ENCODE measurements around the gene OPN5. TPM values are rescaled to one million over a fixed set of nuclear protein-coding genes. Genes with fewer than 3 reads are reported as not detected.

Gene OPN5
- 0.09 TPM in 1 of 2 replicates, not detected in the other for total RNA-seq
- long read RNA-seq, result 0 reads

GRCh38 chr6:47781732-47782131 lies at the start of gene OPN5:
OPN5 (plus strand) TSS chr6:47782032; CDS start chr6:47782067, 35 bp downstream.
- Mint-ChIP-seq H3K4me3 (ENCODE audit: low read depth) (no peak within 1 kb of the TSS), H3K4me1 (ENCODE audit: low read depth) (peaks cover 15% of the 10 kb centered on the region), H3K27me3 (peaks cover 5% of the 10 kb centered on the region), H3K27ac (no peak within 1 kb of the TSS), H3K9me3 (ENCODE audit: low read depth) (no peaks in the 10 kb centered on the region), H3K36me3 (ENCODE audit: insufficient read depth) (no peaks in the 10 kb centered on the region)
- DNase-seq (ENCODE audit: low spot score, unreplicated experiment), result no peak
- TF ChIP-seq CTCF (IDR thresholded peaks at IDR 0.05; ENCODE audit: unreplicated experiment), result no peak

GRCh38 chr6:47733879-47734558 lies 47.8 kb upstream of the OPN5 start:
- peak; percentile 46 for TF ChIP-seq CTCF (IDR thresholded peaks at IDR 0.05; ENCODE audit: unreplicated experiment)
- Mint-ChIP-seq H3K4me1 (ENCODE audit: low read depth) (no peaks in the 10 kb centered on the region), H3K27ac (no peak overlapping the region), H3K36me3 (ENCODE audit: insufficient read depth) (no peaks in the 10 kb centered on the region), H3K27me3 (no peaks in the 10 kb centered on the region), H3K9me3 (ENCODE audit: low read depth) (no peaks in the 10 kb centered on the region), H3K4me3 (ENCODE audit: low read depth) (no peak overlapping the region)
- no peak for DNase-seq (ENCODE audit: low spot score, unreplicated experiment)

GRCh38 chr6:47734831-47735481 lies 46.9 kb upstream of the OPN5 start:
- H3K4me1 Mint-ChIP-seq (ENCODE audit: low read depth), result no peaks in the 10 kb centered on the region
- no peak overlapping the region for H3K27ac Mint-ChIP-seq
- H3K4me3 Mint-ChIP-seq (ENCODE audit: low read depth), result no peak overlapping the region
- H3K27me3 Mint-ChIP-seq, result no peaks in the 10 kb centered on the region
- H3K9me3 Mint-ChIP-seq (ENCODE audit: low read depth), result no peaks in the 10 kb centered on the region
- no peaks in the 10 kb centered on the region for H3K36me3 Mint-ChIP-seq (ENCODE audit: insufficient read depth)
- DNase-seq (ENCODE audit: low spot score, unreplicated experiment), result no peak
- no peak for TF ChIP-seq CTCF (IDR thresholded peaks at IDR 0.05; ENCODE audit: unreplicated experiment)

GRCh38 chr6:47736083-47736700 lies 45.6 kb upstream of the OPN5 start:
- TF ChIP-seq CTCF (IDR thresholded peaks at IDR 0.05; ENCODE audit: unreplicated experiment), result no peak
- Mint-ChIP-seq H3K27ac (no peak overlapping the region), H3K9me3 (ENCODE audit: low read depth) (no peaks in the 10 kb centered on the region), H3K4me3 (ENCODE audit: low read depth) (no peak overlapping the region), H3K36me3 (ENCODE audit: insufficient read depth) (no peaks in the 10 kb centered on the region), H3K27me3 (no peaks in the 10 kb centered on the region), H3K4me1 (ENCODE audit: low read depth) (no peaks in the 10 kb centered on the region)
- DNase-seq (ENCODE audit: low spot score, unreplicated experiment), result no peak

GRCh38 chr6:47737406-47737805 lies 44.4 kb upstream of the OPN5 start:
- Mint-ChIP-seq H3K27me3 (no peaks in the 10 kb centered on the region), H3K27ac (no peak overlapping the region), H3K9me3 (ENCODE audit: low read depth) (no peaks in the 10 kb centered on the region), H3K36me3 (ENCODE audit: insufficient read depth) (no peaks in the 10 kb centered on the region), H3K4me3 (ENCODE audit: low read depth) (no peak overlapping the region), H3K4me1 (ENCODE audit: low read depth) (no peaks in the 10 kb centered on the region)
- DNase-seq (ENCODE audit: low spot score, unreplicated experiment), result no peak
- TF ChIP-seq CTCF (IDR thresholded peaks at IDR 0.05; ENCODE audit: unreplicated experiment), result no peak
